Neuronal stem cell (in vitro differentiated cells): ENCODE measurements around the gene KRTAP5-11.
"Not testable (repeated sequence)": the region's sequence is repeated elsewhere in the genome, so short reads cannot be mapped to it uniquely, and the experiment has no call there.

Source experiments
- DNase-seq: peaks from one replicate; pipeline ENCODE4 v3.0.0-alpha.2; 2013; ENCODE audit warnings: low spot score
- H2AFZ ChIP-seq: one replicate; pipeline ENCODE4 v1.6.1; 2013; ENCODE audit warnings: mild to moderate bottlenecking, low read length, inconsistent platforms
- H2AK5ac ChIP-seq: 2 replicates; pipeline ENCODE4 v1.6.1; 2013; ENCODE audit warnings: low read depth, mild to moderate bottlenecking, inconsistent platforms, low read length, moderate library complexity, mixed read lengths
- H2BK120ac ChIP-seq: 2 replicates; pipeline ENCODE4 v1.6.1; 2013; ENCODE audit warnings: low read depth, mild to moderate bottlenecking, inconsistent platforms, low read length, moderate library complexity, mixed read lengths
- H2BK12ac ChIP-seq: one replicate; pipeline ENCODE4 v1.6.1; 2013; ENCODE audit warnings: low read length, inconsistent platforms
- H2BK15ac ChIP-seq: 2 replicates; pipeline ENCODE4 v1.6.1; 2013; ENCODE audit warnings: mild to moderate bottlenecking, low read length, inconsistent platforms, mixed read lengths
- H2BK5ac ChIP-seq: one replicate; pipeline ENCODE4 v1.6.1; 2013; ENCODE audit warnings: inconsistent platforms, mild to moderate bottlenecking, low read length, moderate library complexity
- H3K14ac ChIP-seq: one replicate; pipeline ENCODE4 v1.6.1; 2013; ENCODE audit warnings: low read length, inconsistent platforms
- H3K18ac ChIP-seq: 2 replicates; pipeline ENCODE4 v1.6.1; 2013; ENCODE audit warnings: low read length, inconsistent platforms
- H3K23ac ChIP-seq: 2 replicates; pipeline ENCODE4 v1.6.1; 2013; ENCODE audit warnings: low read depth, mild to moderate bottlenecking, mixed read lengths, low read length, inconsistent platforms; ENCODE audit not compliant: poor library complexity
- H3K27ac ChIP-seq: replicated peaks from 3 replicates; pipeline ENCODE4 v1.5.1; 2013; ENCODE audit warnings: low read length, inconsistent platforms
- H3K27me3 ChIP-seq, 3 experiments: 2 replicates each; pipeline ENCODE4 v1.6.1; 2013; ENCODE audit warnings: low read length in 3 of 3, mild to moderate bottlenecking in 2 of 3, inconsistent platforms in 1 of 3, low read depth in 1 of 3, mixed read lengths in 1 of 3, moderate library complexity in 1 of 3; ENCODE audit not compliant: control insufficient read depth in 3 of 3, insufficient read depth in 3 of 3
- H3K36me3 ChIP-seq, 2 donors: replicated peaks in 1 of 2; 2 replicates each; pipeline ENCODE4 v1.6.1; 2013; ENCODE audit warnings: low read length in 2 of 2; ENCODE audit not compliant: control insufficient read depth in 2 of 2, insufficient read depth in 2 of 2
- H3K4ac ChIP-seq: 2 replicates; pipeline ENCODE4 v1.6.1; 2013; ENCODE audit warnings: inconsistent platforms, mild to moderate bottlenecking, low read length, moderate library complexity
- H3K4me1 ChIP-seq, 2 donors: 1 replicate in 1 of 2; 2 replicates in 1 of 2; pipeline ENCODE4 v1.6.1; 2013; ENCODE audit warnings: low read length in 2 of 2, low read depth in 1 of 2; ENCODE audit not compliant: control insufficient read depth in 2 of 2, insufficient read depth in 1 of 2
- H3K4me2 ChIP-seq: one replicate; pipeline ENCODE4 v1.6.1; 2013; ENCODE audit warnings: mild to moderate bottlenecking, low read length, inconsistent platforms; ENCODE audit not compliant: insufficient read depth, poor library complexity, severe bottlenecking
- H3K4me3 ChIP-seq, 2 donors: 2 replicates each; pipeline ENCODE4 v1.5.1; 2013; ENCODE audit warnings: low read length in 2 of 2, mild to moderate bottlenecking in 2 of 2, inconsistent platforms in 1 of 2, moderate library complexity in 1 of 2
- H3K79me1 ChIP-seq: one replicate; pipeline ENCODE4 v1.6.1; 2013; ENCODE audit warnings: low read depth, mild to moderate bottlenecking, inconsistent platforms, low read length, moderate library complexity
- H3K9ac ChIP-seq: one replicate; pipeline ENCODE4 v1.6.1; 2013; ENCODE audit warnings: mild to moderate bottlenecking, low read depth, low read length, inconsistent platforms; ENCODE audit not compliant: poor library complexity
- H3K9me3 ChIP-seq, 2 donors: replicated peaks in 1 of 2; 2 replicates each; pipeline versions ENCODE3 to v1.6.1; 2013; ENCODE audit warnings: low read length in 2 of 2, mild to moderate bottlenecking in 2 of 2, inconsistent platforms in 1 of 2, low read depth in 1 of 2, mixed read lengths in 1 of 2, moderate library complexity in 1 of 2; ENCODE audit not compliant: control insufficient read depth in 2 of 2, insufficient read depth in 1 of 2
- H4K8ac ChIP-seq: one replicate; pipeline ENCODE4 v1.6.1; 2013; ENCODE audit warnings: low read depth, mild to moderate bottlenecking, inconsistent platforms, low read length, moderate library complexity
- H4K91ac ChIP-seq: one replicate; pipeline ENCODE4 v1.6.1; 2013; ENCODE audit warnings: low read length, low read depth, mild to moderate bottlenecking, inconsistent platforms; ENCODE audit not compliant: poor library complexity
- WGBS, 2 donors: extraction: QIAGEN DNeasy Blood & Tissue Kit; methylation state at CpG; one replicate each; pipeline ENCODE4 v1.1.7; 2013; ENCODE audit warnings: missing lambda C conversion rate in 2 of 2, mixed read lengths in 1 of 2; ENCODE audit not compliant: insufficient read length in 2 of 2, insufficient replicate concordance in 1 of 2; ENCODE audit errors: extremely low coverage in 2 of 2; 5-methylcytosine and 5-hydroxymethylcytosine counted together

KRTAP5-11 gene

GRCh38 chr11:71623226-71623625, 40.6 kb upstream of the KRTAP5-11 start:
- H3K14ac ChIP-seq, H3K4me2 ChIP-seq, H3K4me1 ChIP-seq, H2AFZ ChIP-seq, H3K4ac ChIP-seq, H3K9ac ChIP-seq, H2BK12ac ChIP-seq, H3K9me3 ChIP-seq, H3K27me3 ChIP-seq, H2BK5ac ChIP-seq, H4K8ac ChIP-seq, H3K79me1 ChIP-seq, H3K23ac ChIP-seq, H3K27ac ChIP-seq, H2BK15ac ChIP-seq, H4K91ac ChIP-seq, H3K4me3 ChIP-seq, H3K36me3 ChIP-seq, H3K18ac ChIP-seq, DNase-seq, H2AK5ac ChIP-seq, H2BK120ac ChIP-seq: not testable (repeated sequence)
- no CpG with 5 or more reads among the region's 11 CpGs for WGBS, 2 donors

GRCh38 chr11:71622561-71622960, 39.9 kb upstream of the KRTAP5-11 start:
- DNase-seq, H4K8ac ChIP-seq, H2BK120ac ChIP-seq, H3K4ac ChIP-seq, H3K79me1 ChIP-seq, H3K4me3 ChIP-seq, H3K18ac ChIP-seq, H4K91ac ChIP-seq, H2AFZ ChIP-seq, H3K23ac ChIP-seq, H2AK5ac ChIP-seq, H3K27me3 ChIP-seq, H3K27ac ChIP-seq, H3K36me3 ChIP-seq, H3K4me1 ChIP-seq, H2BK15ac ChIP-seq, H2BK5ac ChIP-seq, H3K9me3 ChIP-seq, H3K14ac ChIP-seq, H3K9ac ChIP-seq, H3K4me2 ChIP-seq: not testable (repeated sequence)
- H2BK12ac ChIP-seq, result peak overlapping the region; percentile 58
- WGBS, 2 donors, result no CpG with 5 or more reads among the region's 14 CpGs

GRCh38 chr11:71615003-71615402, 32.3 kb upstream of the KRTAP5-11 start:
- not testable (repeated sequence) for H3K36me3 ChIP-seq

GRCh38 chr11:71614366-71614917, 31.8 kb upstream of the KRTAP5-11 start:
- H3K4me2 ChIP-seq, H3K4ac ChIP-seq, H3K4me1 ChIP-seq, H2BK12ac ChIP-seq, H2BK15ac ChIP-seq, H3K27me3 ChIP-seq, H2BK5ac ChIP-seq, H2BK120ac ChIP-seq, H3K18ac ChIP-seq, H3K23ac ChIP-seq, DNase-seq, H2AFZ ChIP-seq, H3K9me3 ChIP-seq, H2AK5ac ChIP-seq, H3K9ac ChIP-seq, H3K36me3 ChIP-seq, H3K27ac ChIP-seq, H3K79me1 ChIP-seq, H3K14ac ChIP-seq, H3K4me3 ChIP-seq, H4K8ac ChIP-seq, H4K91ac ChIP-seq: not testable (repeated sequence)
- no CpG with 5 or more reads among the region's 15 CpGs for WGBS, 2 donors

More at GRCh38 chr11:71615003-71615402, 32.3 kb upstream of the KRTAP5-11 start:
- no CpG with 5 or more reads among the region's 12 CpGs for WGBS, 2 donors
- H3K4me2 ChIP-seq, H3K4me1 ChIP-seq, H2BK15ac ChIP-seq, H2BK120ac ChIP-seq, H2BK12ac ChIP-seq, H3K14ac ChIP-seq, H4K91ac ChIP-seq, H2BK5ac ChIP-seq, H3K9ac ChIP-seq, H4K8ac ChIP-seq, H3K79me1 ChIP-seq, H3K27ac ChIP-seq, H2AK5ac ChIP-seq, H3K4me3 ChIP-seq, DNase-seq, H3K9me3 ChIP-seq, H3K18ac ChIP-seq, H3K27me3 ChIP-seq, H3K23ac ChIP-seq, H3K4ac ChIP-seq, H2AFZ ChIP-seq: not testable (repeated sequence)
